GM23338 (cell line): ENCODE results near the gene MYBL2.

Experiments used
- CREB1 ChIP-seq: fragments of 250-450 bp; sonication (Bioruptor Pico); IDR thresholded peaks from 2 replicates; pipeline ENCODE4 v1.5.0; 2020; ENCODE audit warnings: low read depth, mild to moderate bottlenecking, moderate library complexity
- EZH2 ChIP-seq: fragments of 200-600 bp; sonication (generic); IDR thresholded peaks from one replicate; pipeline ENCODE4 v1.8.0; 2017; ENCODE audit warnings: antibody characterized with exemption, mild to moderate bottlenecking, low read depth; ENCODE audit not compliant: unreplicated experiment
- EZH2phosphoT487 ChIP-seq: fragments of 200-600 bp; sonication (generic); IDR thresholded peaks from one replicate; pipeline ENCODE4 v1.8.1; 2018; ENCODE audit warnings: antibody characterized with exemption; ENCODE audit not compliant: unreplicated experiment
- JUNB ChIP-seq: IDR thresholded peaks from one replicate; pipeline ENCODE4 v1.6.1; 2016; ENCODE audit warnings: antibody characterized with exemption; ENCODE audit not compliant: unreplicated experiment
- NANOG ChIP-seq: IDR thresholded peaks from 2 replicates; pipeline ENCODE4 v1.6.1; 2016; ENCODE audit warnings: antibody characterized with exemption, borderline replicate concordance
- POLR2AphosphoS5 ChIP-seq: IDR thresholded peaks from 2 replicates; pipeline ENCODE4 v1.6.1; 2016; ENCODE audit warnings: antibody characterized with exemption, low read depth
- TF ChIP-seq, protein P1 (sequence below), 2 experiments: fragments of 200-600 bp in 1 of 2; sonication (generic) in 1 of 2; conservative IDR thresholded peaks; 2 replicates each; pipeline versions ENCODE4 v1.5.1 to v1.6.1; 2016 to 2017; ENCODE audit warnings: antibody characterized with exemption in 2 of 2, low read depth in 2 of 2, mild to moderate bottlenecking in 2 of 2, moderate library complexity in 1 of 2
- TF ChIP-seq, protein P2 (sequence below): IDR thresholded peaks from one replicate; pipeline ENCODE4 v1.6.1; 2018; ENCODE audit warnings: antibody characterized with exemption; ENCODE audit not compliant: unreplicated experiment

DNA sequence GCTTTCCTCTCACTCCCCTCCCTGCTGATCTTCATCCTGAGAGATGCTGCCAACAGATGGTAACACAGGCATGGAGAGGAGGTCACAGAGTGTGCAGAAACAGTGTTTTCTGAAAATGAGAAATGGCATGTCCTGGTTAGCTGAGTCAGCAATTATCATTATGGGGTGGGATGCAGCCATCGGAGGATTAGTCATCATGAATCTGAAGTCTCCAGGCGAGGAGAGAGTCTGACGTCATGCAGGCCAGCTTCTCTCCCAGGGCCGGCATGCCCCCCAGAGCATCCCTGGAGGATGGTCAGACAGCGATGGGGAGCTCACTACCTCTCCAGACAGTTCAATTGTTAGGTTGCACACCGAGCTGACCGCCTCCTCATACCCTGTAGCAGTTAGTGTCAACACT is 64.6 kb downstream of the MYBL2 start:
- TF ChIP-seq, protein P1, sequence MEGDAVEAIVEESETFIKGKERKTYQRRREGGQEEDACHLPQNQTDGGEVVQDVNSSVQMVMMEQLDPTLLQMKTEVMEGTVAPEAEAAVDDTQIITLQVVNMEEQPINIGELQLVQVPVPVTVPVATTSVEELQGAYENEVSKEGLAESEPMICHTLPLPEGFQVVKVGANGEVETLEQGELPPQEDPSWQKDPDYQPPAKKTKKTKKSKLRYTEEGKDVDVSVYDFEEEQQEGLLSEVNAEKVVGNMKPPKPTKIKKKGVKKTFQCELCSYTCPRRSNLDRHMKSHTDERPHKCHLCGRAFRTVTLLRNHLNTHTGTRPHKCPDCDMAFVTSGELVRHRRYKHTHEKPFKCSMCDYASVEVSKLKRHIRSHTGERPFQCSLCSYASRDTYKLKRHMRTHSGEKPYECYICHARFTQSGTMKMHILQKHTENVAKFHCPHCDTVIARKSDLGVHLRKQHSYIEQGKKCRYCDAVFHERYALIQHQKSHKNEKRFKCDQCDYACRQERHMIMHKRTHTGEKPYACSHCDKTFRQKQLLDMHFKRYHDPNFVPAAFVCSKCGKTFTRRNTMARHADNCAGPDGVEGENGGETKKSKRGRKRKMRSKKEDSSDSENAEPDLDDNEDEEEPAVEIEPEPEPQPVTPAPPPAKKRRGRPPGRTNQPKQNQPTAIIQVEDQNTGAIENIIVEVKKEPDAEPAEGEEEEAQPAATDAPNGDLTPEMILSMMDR (conservative IDR thresholded peaks at IDR 0.05; ENCODE audit: low read depth in 2 of 2) = no peak
- TF ChIP-seq EZH2phosphoT487 = no peak
- TF ChIP-seq EZH2 = no peak
- TF ChIP-seq POLR2AphosphoS5 = no peak
- no peak for TF ChIP-seq CREB1 (CRISPR knock-in tag)
- TF ChIP-seq, protein P2, sequence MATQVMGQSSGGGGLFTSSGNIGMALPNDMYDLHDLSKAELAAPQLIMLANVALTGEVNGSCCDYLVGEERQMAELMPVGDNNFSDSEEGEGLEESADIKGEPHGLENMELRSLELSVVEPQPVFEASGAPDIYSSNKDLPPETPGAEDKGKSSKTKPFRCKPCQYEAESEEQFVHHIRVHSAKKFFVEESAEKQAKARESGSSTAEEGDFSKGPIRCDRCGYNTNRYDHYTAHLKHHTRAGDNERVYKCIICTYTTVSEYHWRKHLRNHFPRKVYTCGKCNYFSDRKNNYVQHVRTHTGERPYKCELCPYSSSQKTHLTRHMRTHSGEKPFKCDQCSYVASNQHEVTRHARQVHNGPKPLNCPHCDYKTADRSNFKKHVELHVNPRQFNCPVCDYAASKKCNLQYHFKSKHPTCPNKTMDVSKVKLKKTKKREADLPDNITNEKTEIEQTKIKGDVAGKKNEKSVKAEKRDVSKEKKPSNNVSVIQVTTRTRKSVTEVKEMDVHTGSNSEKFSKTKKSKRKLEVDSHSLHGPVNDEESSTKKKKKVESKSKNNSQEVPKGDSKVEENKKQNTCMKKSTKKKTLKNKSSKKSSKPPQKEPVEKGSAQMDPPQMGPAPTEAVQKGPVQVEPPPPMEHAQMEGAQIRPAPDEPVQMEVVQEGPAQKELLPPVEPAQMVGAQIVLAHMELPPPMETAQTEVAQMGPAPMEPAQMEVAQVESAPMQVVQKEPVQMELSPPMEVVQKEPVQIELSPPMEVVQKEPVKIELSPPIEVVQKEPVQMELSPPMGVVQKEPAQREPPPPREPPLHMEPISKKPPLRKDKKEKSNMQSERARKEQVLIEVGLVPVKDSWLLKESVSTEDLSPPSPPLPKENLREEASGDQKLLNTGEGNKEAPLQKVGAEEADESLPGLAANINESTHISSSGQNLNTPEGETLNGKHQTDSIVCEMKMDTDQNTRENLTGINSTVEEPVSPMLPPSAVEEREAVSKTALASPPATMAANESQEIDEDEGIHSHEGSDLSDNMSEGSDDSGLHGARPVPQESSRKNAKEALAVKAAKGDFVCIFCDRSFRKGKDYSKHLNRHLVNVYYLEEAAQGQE = no peak
- no peak for TF ChIP-seq NANOG
- no peak for TF ChIP-seq JUNB
